ENCODE measurements around the gene COMTD1.

The COMTD1 gene

GRCh38 chr10:75245354-75246250, 9.8 kb upstream of the COMTD1 start:
- no peak for DNase-seq (ENCODE audit: low read depth in 1 of 2, low spot score in 1 of 2)

GRCh38 chr10:75244487-75245353, 9.0 kb upstream of the COMTD1 start:
- no peak for DNase-seq (ENCODE audit: low read depth in 1 of 2, low spot score in 1 of 2)

GRCh38 chr10:75243426-75243825, 7.7 kb upstream of the COMTD1 start:
- DNase-seq (ENCODE audit: low read depth in 1 of 2, low spot score in 1 of 2): no peak

DNA sequence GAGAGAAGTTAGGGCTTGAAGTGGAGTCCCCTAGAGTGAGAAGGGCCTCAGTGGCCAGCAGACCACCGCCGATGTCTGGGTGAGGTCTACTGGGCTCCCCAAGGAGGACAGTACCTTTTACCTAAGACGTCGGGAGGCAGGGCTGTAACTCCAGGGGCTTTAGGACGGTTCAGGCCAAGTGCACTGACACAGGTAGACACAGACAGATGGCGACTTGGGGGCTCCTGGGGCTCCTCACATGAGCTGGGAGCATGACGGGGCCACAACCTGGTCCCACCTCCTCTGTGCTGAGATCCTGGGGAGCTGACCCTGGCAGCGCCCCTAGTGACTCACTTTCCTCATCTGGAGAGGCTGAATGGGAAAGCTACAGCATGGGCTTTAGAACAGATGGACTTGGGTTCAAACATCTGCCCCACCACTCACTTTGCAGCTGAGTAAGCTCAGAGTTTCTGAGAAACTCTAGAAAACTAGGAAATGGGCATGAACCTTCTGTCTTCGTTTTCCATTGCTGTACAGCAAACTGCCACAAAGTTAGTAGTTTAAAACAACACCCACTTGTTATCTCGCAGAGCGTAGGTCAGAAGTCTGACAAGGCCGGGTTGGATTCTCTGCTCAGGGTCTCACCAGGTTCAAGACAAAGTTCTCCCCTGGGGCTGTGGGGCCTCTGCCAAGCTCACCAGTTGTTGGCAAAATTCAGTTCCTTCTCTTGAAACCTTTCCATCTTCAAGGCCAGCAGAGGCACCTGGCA, 4.7 kb upstream of the COMTD1 start:
- DNase-seq (ENCODE audit: low read depth in 1 of 2, low spot score in 1 of 2): no peak

- no peak for DNase-seq (ENCODE audit: low read depth in 1 of 2, low spot score in 1 of 2)
These were observed 3.5 kb upstream of the COMTD1 start for GRCh38 chr10:75239096-75239790.

DNA sequence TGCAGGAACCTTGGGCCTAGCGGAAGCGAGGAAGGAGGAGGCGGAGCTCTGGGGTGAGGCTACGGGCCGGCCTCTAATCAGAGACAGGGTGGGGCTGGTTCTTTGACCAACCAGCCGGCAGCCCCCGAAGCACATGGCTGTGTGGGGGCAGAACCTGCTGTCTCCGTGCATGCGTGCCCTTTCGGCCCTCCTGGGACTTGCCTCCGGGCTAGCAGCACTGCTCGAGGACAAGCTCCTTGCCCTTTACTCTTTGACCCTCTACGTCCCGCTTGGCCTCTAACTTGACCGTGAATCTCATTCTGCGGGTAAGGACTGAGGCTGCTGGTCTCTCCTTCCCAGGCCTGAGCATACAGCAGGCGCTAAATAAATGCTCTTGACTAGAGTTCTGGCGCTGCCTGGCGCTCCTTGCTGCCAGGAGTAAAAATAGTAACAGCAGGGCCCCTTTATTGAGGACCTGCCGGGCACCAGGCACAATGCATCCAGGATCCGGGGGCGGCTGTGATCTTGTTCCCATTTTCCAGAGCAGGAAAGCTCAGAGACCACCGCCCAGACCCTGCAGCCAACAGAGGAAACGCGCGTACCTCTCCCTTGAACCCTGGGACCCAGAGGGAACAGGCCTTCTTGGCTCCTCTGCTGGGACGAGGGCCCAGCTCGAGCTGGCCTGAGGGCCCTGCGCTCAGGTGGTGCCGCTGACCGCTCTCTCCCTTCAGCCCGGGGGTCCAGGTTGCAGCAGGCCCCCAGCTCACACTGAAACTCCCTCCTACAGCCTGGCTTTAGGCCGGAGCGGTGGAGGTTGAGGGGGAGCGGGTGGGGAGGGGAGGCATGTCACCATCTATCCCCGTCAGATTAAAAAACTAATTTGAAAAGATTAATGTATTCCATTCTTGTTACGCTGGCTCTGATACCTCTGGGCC, 2.7 kb upstream of the COMTD1 start:
- DNase-seq (ENCODE audit: low read depth in 1 of 2, low spot score in 1 of 2): no peak

DNA sequence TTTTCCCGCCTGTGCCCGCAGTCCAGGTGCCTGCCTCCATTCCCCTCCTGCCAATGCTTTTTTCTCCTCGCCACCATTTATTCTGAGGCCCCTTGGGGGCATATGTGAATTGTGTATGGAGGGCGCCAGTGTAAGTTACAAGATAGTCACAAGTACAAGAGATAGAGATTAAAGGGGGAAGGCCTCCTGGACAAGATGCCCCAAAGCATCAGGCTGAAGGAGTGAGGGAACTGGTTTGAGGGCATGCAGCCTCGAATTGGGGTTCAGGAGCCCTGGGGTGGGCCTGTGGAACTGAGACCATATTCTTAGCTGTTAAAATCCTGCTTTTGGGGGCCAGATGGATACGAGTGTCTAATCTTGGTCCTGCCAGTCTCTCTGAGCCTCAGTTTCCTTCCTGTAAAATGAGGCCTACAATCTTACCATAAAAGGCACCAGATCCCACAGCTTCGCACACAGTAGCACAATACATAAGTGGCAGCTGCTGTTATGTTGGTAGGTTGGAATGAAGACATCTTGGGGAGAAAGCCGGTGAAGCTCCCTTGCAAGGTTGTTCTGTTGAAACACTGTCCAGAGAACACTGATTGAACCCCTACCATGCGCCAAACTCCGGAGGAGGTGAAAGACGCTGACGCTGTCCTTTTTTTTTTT, 545 bp upstream of the COMTD1 start:
- no peak for DNase-seq (ENCODE audit: low read depth in 1 of 2, low spot score in 1 of 2)

GRCh38 chr10:75234683-75235374, 928 bp downstream of the COMTD1 start:
- no peak for DNase-seq (ENCODE audit: low read depth in 1 of 2, low spot score in 1 of 2)

- DNase-seq (ENCODE audit: low read depth in 1 of 2, low spot score in 1 of 2): peak; percentile 97
These were observed 1.6 kb downstream of the COMTD1 start for GRCh38 chr10:75234017-75234682.

DNA sequence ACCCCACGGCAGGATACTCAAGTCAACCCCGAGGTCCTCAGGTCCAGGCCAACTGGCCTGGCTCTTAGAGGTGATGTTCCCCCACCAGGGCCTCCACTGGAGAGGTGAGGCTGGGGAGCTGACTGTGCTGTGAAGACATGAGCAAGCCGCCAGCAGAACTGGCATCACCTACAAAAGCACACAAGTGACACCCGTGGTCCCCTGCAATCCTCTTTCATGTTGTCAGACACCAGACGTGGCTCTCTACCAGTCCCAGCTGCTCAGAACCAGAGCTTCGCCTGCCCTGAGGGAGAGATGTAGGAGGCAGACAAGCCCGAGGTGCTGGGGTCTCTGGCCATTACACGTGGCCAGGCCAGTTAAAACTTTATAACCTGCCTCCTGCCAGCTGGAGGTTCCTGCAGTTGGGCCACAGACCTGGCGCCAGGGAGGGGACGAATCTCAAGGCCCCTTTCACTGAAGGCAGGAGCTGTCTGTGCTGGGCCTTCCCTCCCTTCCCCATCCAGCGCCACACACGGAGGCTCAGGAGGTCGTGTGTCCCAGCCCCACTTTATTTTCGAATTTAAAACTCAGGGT, 2.2 kb downstream of the COMTD1 start:
- DNase-seq (ENCODE audit: low read depth in 1 of 2, low spot score in 1 of 2): no peak

DNA sequence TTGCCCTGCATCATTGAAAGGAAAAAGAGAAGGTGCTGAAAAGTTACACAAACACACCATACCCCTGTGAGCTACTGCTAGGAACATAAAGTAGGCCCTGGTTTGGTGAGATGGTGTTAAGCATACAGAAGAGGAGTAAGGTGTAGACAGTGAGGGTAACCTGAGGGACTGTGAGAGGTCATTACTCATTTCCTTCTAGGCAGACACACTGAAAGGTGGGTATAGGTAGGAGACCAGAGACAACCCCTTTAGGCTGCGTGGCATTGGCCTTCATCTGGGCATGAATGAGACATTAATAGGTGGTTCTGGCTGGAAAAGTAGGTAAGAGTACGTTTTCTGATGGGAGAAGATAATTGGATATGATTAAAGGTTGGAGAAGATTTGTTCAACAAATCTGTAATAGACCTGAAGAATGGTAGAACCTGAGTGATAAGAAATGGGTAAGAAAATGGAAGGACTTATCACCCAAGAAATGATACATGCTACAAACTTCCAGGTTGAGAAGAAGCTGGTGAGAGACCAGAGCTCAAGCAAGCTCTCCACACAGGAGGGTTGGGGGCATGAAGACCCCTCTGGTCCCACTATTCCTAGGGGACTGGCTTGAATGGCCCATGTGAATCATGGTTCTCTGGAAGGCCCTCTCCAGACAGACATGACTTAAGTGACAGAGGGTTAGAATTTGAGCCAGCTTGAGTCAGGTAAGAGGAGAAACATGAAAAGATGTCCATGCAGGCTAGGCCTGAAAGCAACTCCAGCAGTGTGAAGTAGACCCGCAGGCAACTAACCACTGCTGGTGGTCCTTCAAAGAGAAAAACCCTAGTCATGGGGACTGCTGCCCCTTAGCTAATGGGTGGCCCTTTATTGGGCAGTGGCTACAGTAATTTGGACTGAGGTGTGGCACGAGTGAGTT, 3.8 kb downstream of the COMTD1 start:
- DNase-seq (ENCODE audit: low read depth in 1 of 2, low spot score in 1 of 2): no peak

- DNase-seq (ENCODE audit: low read depth in 1 of 2, low spot score in 1 of 2): peak; percentile 83 to 86
These were observed 5.1 kb downstream of the COMTD1 start for GRCh38 chr10:75230600-75231038.

GRCh38 chr10:75229971-75230370, 5.8 kb downstream of the COMTD1 start:
- no peak for DNase-seq (ENCODE audit: low read depth in 1 of 2, low spot score in 1 of 2)

- DNase-seq (ENCODE audit: low read depth in 1 of 2, low spot score in 1 of 2): no peak
These were observed 6.9 kb downstream of the COMTD1 start for GRCh38 chr10:75228834-75229233.

GRCh38 chr10:75228278-75228677, 7.5 kb downstream of the COMTD1 start:
- DNase-seq (ENCODE audit: low read depth in 1 of 2, low spot score in 1 of 2): no peak

DNA sequence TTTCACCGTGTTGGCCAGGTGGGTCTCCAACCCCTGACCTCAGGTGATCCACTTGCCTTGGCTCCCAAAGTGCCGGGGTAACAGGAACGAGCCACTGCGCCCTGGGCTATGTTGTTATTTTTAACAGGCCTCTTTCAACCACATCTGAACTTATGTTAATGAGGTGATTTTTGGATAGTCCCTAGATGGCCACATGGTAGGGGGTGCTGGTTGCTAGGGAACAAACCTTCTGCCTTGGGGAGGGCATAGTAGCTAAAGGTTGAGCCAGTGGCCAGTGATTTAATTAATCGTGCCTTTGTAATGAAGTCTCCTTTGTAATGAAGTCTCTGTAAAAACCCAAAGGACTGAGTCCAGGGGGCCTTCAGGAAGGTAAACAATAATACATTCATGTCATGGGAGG, 9.1 kb downstream of the COMTD1 start:
- no peak for DNase-seq (ENCODE audit: low read depth in 1 of 2, low spot score in 1 of 2)

DNA sequence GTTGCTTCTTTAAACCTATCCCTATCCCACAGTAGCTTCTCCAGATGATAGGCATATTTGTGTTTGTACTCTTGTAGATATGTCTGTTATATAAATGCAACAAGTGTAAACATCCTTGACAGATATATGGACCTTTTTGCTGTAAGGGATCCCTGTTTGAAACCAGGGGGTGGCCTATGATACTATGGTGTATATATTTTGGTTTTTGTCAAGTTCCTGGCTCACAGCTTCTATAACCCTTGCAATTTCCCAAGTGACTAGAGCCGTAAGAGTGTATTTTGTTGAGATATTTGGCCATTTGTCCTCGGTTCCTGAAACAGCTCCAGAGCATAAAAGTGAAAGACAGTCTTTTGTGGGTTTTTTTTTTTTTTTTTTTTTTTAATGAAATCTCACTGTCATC, 9.7 kb downstream of the COMTD1 start:
- DNase-seq (ENCODE audit: low read depth in 1 of 2, low spot score in 1 of 2): no peak

Data from stimulated activated CD4-positive, alpha-beta T cell treated with anti-CD3 and anti-CD28 coated beads, Interleukin-15, amount 100 ng/mL, for 1 hour (primary cell).